Esophagus muscularis mucosa (tissue), 4 donors: Measurements from ENCODE around the gene FRMD4A. TPM values are rescaled to one million over a fixed set of nuclear protein-coding genes. Genes with fewer than 3 reads are reported as not detected.

Experiments
- DNase-seq: peaks from one replicate; pipeline ENCODE4 v3.0.0-alpha.2; 2017; ENCODE audit errors: extremely low spot score
- H3K27ac ChIP-seq, 4 donors: fragments of 200-600 bp; sonication (generic); replicated peaks in 1 of 4; 1 replicate in 3 of 4; 2 replicates in 1 of 4; pipeline ENCODE4 v1.5.1; 2016 to 2019; ENCODE audit warnings: mild to moderate bottlenecking in 1 of 4
- H3K27me3 ChIP-seq, 4 donors: fragments of 200-600 bp; sonication (generic); one replicate each; pipeline versions ENCODE4 v1.5.1 to v1.6.0; 2016 to 2019
- H3K36me3 ChIP-seq, 4 donors: fragments of 200-600 bp; sonication (generic); one replicate each; pipeline ENCODE4 v1.5.1; 2016 to 2019
- H3K4me1 ChIP-seq, 4 donors: fragments of 200-600 bp; sonication (generic); one replicate each; pipeline ENCODE4 v1.5.1; 2016 to 2019
- H3K4me3 ChIP-seq, 4 donors: fragments of 200-600 bp; sonication (generic); 1 replicate in 2 of 4; 2 replicates in 2 of 4; pipeline ENCODE4 v1.5.1; 2016 to 2019; ENCODE audit warnings: mild to moderate bottlenecking in 4 of 4, moderate library complexity in 1 of 4
- H3K9me3 ChIP-seq, 4 donors: fragments of 200-600 bp; sonication (generic); 1 replicate in 3 of 4; 2 replicates in 1 of 4; pipeline ENCODE4 v1.5.1; 2016 to 2019
- CTCF ChIP-seq, 3 experiments: fragments of 200-600 bp in 2 of 3; fragments of 450-650 bp in 1 of 3; sonication (generic) in 2 of 3; IDR thresholded peaks; one replicate each; pipeline ENCODE4 v1.5.1; 2017 to 2019; ENCODE audit warnings: antibody characterized with exemption in 3 of 3, mild to moderate bottlenecking in 2 of 3, moderate library complexity in 1 of 3
- EP300 ChIP-seq: sonication (generic); formaldehyde crosslinking; IDR thresholded peaks from one replicate; pipeline ENCODE4 v1.6.1; 2017; ENCODE audit warnings: antibody characterized with exemption
- POLR2A ChIP-seq: fragments of 450-650 bp; IDR thresholded peaks from one replicate; pipeline ENCODE4 v1.6.1; 2017; ENCODE audit warnings: antibody characterized with exemption, moderate library complexity, mild to moderate bottlenecking, low read depth
- POLR2AphosphoS5 ChIP-seq, 2 donors: sonication (generic); formaldehyde crosslinking; IDR thresholded peaks; one replicate each; pipeline ENCODE4 v1.6.1; 2017; ENCODE audit warnings: antibody characterized with exemption in 2 of 2
- WGBS: methylation state at CpG from one replicate; pipeline ENCODE4 v1.1.5; 2018; 5-methylcytosine and 5-hydroxymethylcytosine counted together
- intact Hi-C: fragments of 100-400 bp; cut with DNase I; formaldehyde crosslinking; loops from one replicate; pipeline ENCODE4 v1.15.1; 2023
- total RNA-seq, 4 donors: library from RNA; depleted of rRNA; stranded (reverse); fragments of >200 nt; gene quantifications; one replicate each; pipeline versions ENCODE4 v1.1.0 to v1.2.1, GENCODE V29; 2016

FRMD4A gene
- total RNA-seq, 4 donors from 2014 or later: 17.0 to 28.8 (median 21.8) TPM

- TF ChIP-seq CTCF (IDR thresholded peaks at IDR 0.05): no peak
- no peak for TF ChIP-seq EP300
- TF ChIP-seq POLR2AphosphoS5 (IDR thresholded peaks at IDR 0.05): no peak
- TF ChIP-seq POLR2A: no peak
- intact Hi-C loops: no loop called here
- DNase-seq: peak; percentile 85
Measured at GRCh38 chr10:14262836-14263425, 67.8 kb downstream of the FRMD4A start.

GRCh38 chr10:14261336-14261735 lies 69.4 kb downstream of the FRMD4A start:
- H3K36me3 ChIP-seq: no peaks in the 10 kb centered on the region
- H3K9me3 ChIP-seq: no peaks in the 10 kb centered on the region
- peaks cover 3 to 53% (median 40%) of the 10 kb centered on the region in 4 donors for H3K4me1 ChIP-seq
- intact Hi-C loops: no loop called here
- DNase-seq: no peak
- no peaks in the 10 kb centered on the region for H3K27me3 ChIP-seq
- H3K27ac ChIP-seq: peak overlapping the region in 1 of 4 donors; percentile 56
- no peak overlapping the region for H3K4me3 ChIP-seq
- 76% methylated on average over 2 of the region's 2 CpGs for WGBS
- TF ChIP-seq POLR2A (no peak), POLR2AphosphoS5 (IDR thresholded peaks at IDR 0.05) (no peak), CTCF (IDR thresholded peaks at IDR 0.05) (no peak), EP300 (no peak)

More at GRCh38 chr10:14262836-14263425, 67.8 kb downstream of the FRMD4A start:
- WGBS: 63% methylated on average over 15 of the region's 15 CpGs
- no peak overlapping the region for H3K4me3 ChIP-seq
- no peaks in the 10 kb centered on the region for H3K9me3 ChIP-seq
- no peaks in the 10 kb centered on the region for H3K27me3 ChIP-seq
- peak overlapping the region in 3 of 4 donors; percentile 23 to 66 (median 40) for H3K27ac ChIP-seq
- H3K36me3 ChIP-seq: no peaks in the 10 kb centered on the region
- H3K4me1 ChIP-seq: peaks cover 3 to 53% (median 40%) of the 10 kb centered on the region in 4 donors

GRCh38 chr10:14259696-14260566 lies 70.8 kb downstream of the FRMD4A start:
- H3K27ac ChIP-seq: peak overlapping the region; percentile 1 to 62 (median 45)
- TF ChIP-seq EP300 (no peak), CTCF (IDR thresholded peaks at IDR 0.05) (no peak), POLR2AphosphoS5 (IDR thresholded peaks at IDR 0.05) (peak in 1 of 2 donors; percentile 8)
- 32% methylated on average over 7 of the region's 7 CpGs for WGBS

GRCh38 chr10:14254368-14254767 lies 76.4 kb downstream of the FRMD4A start:
- TF ChIP-seq POLR2AphosphoS5 (IDR thresholded peaks at IDR 0.05) (no peak), EP300 (no peak), CTCF (IDR thresholded peaks at IDR 0.05) (no peak), POLR2A (no peak)
- H3K9me3 ChIP-seq: peaks cover 0 to 7% (median 0%) of the 10 kb centered on the region in 4 donors
- no peak for DNase-seq
- intact Hi-C loops: no loop called here
- WGBS: 69% methylated on average over 2 of the region's 2 CpGs
- H3K27me3 ChIP-seq: no peaks in the 10 kb centered on the region
- peaks cover 0 to 41% (median 28%) of the 10 kb centered on the region in 4 donors for H3K4me1 ChIP-seq
- H3K4me3 ChIP-seq: no peak overlapping the region
- H3K27ac ChIP-seq: no peak overlapping the region
- H3K36me3 ChIP-seq: no peaks in the 10 kb centered on the region

More at GRCh38 chr10:14259696-14260566, 70.8 kb downstream of the FRMD4A start:
- Histone ChIP-seq H3K9me3 (no peaks in the 10 kb centered on the region), H3K4me1 (peaks cover 3 to 40% (median 34%) of the 10 kb centered on the region in 4 donors), H3K27me3 (no peaks in the 10 kb centered on the region), H3K4me3 (no peak overlapping the region), H3K36me3 (no peaks in the 10 kb centered on the region)
- DNase-seq: peak; percentile 88
- intact Hi-C loops: no loop called here
